HepG2 (cell line): ENCODE data around the gene SLC22A23. TPM values are rescaled to one million over a fixed set of nuclear protein-coding genes. Genes with fewer than 3 reads are reported as not detected.

Source experiments
- CCAR2 ChIP-seq: fragments of 200-400 bp; formaldehyde crosslinking; optimal IDR thresholded peaks from 2 replicates; pipeline ENCODE3; 2018; ENCODE audit warnings: low read depth, mild to moderate bottlenecking, low read length, moderate library complexity
- CHCHD3 ChIP-seq: sonication (generic); formaldehyde crosslinking; IDR thresholded peaks from 2 replicates; pipeline ENCODE4 v1.8.0; 2022; ENCODE audit warnings: mild to moderate bottlenecking, missing genetic modification reagents, moderate library complexity
- IRX3 ChIP-seq: sonication (generic); formaldehyde crosslinking; IDR thresholded peaks from 2 replicates; pipeline ENCODE4 v1.8.1; 2023; ENCODE audit warnings: mild to moderate bottlenecking, low read depth, missing genetic modification reagents, borderline replicate concordance
- NKX3-1 ChIP-seq: sonication (generic); formaldehyde crosslinking; IDR thresholded peaks from 2 replicates; pipeline ENCODE4 v1.5.0; 2020; ENCODE audit warnings: missing genetic modification reagents
- POLR2AphosphoS5 ChIP-seq: IDR thresholded peaks from 2 replicates; pipeline ENCODE4 v1.6.1; 2012; ENCODE audit warnings: low read depth, low read length
- SMYD3 ChIP-seq: sonication (generic); formaldehyde crosslinking; IDR thresholded peaks from 2 replicates; pipeline ENCODE4 v1.8.1; 2023; ENCODE audit warnings: mild to moderate bottlenecking, missing genetic modification reagents
- SOX13 ChIP-seq, 3 experiments: fragments of 450-650 bp in 1 of 3; sonication (generic) in 1 of 3; formaldehyde crosslinking in 1 of 3; IDR thresholded peaks in 2 of 3; conservative IDR thresholded peaks in 1 of 3; 2 replicates each; pipeline versions ENCODE4 v1.5.0 to v1.6.1; 2016 to 2020; ENCODE audit warnings: antibody characterized with exemption in 1 of 3, mild to moderate bottlenecking in 1 of 3, missing compliant biosample characterization in 1 of 3, missing genetic modification reagents in 1 of 3, moderate library complexity in 1 of 3
- TCF7 ChIP-seq: sonication (generic); IDR thresholded peaks from 2 replicates; pipeline ENCODE4 v1.6.1; 2016; ENCODE audit warnings: antibody characterized with exemption, low read depth
- ZNF205 ChIP-seq: IDR thresholded peaks from 2 replicates; pipeline ENCODE4 v1.6.1; 2018; ENCODE audit warnings: missing biosample characterization, missing genetic modification reagents
- ZNF224 ChIP-seq: sonication (generic); formaldehyde crosslinking; IDR thresholded peaks from 2 replicates; pipeline ENCODE4 v1.5.0; 2020; ENCODE audit warnings: mild to moderate bottlenecking, missing genetic modification reagents
- ZNF33B ChIP-seq: sonication (generic); formaldehyde crosslinking; IDR thresholded peaks from 2 replicates; pipeline ENCODE4 v1.5.1; 2020; ENCODE audit warnings: mild to moderate bottlenecking, missing genetic modification reagents
- ZNF530 ChIP-seq: sonication (generic); formaldehyde crosslinking; IDR thresholded peaks from 2 replicates; pipeline ENCODE4 v1.5.0; 2020; ENCODE audit warnings: low read depth, mild to moderate bottlenecking, missing genetic modification reagents
- ZNF547 ChIP-seq: sonication (generic); formaldehyde crosslinking; IDR thresholded peaks from 2 replicates; pipeline ENCODE4 v1.5.1; 2020; ENCODE audit warnings: mild to moderate bottlenecking, missing genetic modification reagents
- ZNF605 ChIP-seq: sonication (generic); formaldehyde crosslinking; IDR thresholded peaks from 2 replicates; pipeline ENCODE4 v1.8.0; 2022; ENCODE audit warnings: mild to moderate bottlenecking, missing genetic modification reagents
- ZNF879 ChIP-seq: sonication (generic); formaldehyde crosslinking; IDR thresholded peaks from 2 replicates; pipeline ENCODE4 v1.8.1; 2023; ENCODE audit warnings: missing genetic modification reagents
- ZSCAN21 ChIP-seq: sonication (generic); formaldehyde crosslinking; IDR thresholded peaks from 2 replicates; pipeline ENCODE4 v1.8.0; 2022; ENCODE audit warnings: mild to moderate bottlenecking, missing genetic modification reagents, moderate library complexity, borderline replicate concordance
- polyA plus RNA-seq, 8 experiments: library from polyadenylated mRNA; depleted of rRNA in 3 of 8; stranded (reverse) in 7 of 8; unstranded in 1 of 8; fragments of >200 nt; fragmentation: Illumina TruSeq in 4 of 8; extraction: Trizol in 4 of 8; gene quantifications; 2 replicates each; pipeline versions ENCODE4 v1.2.1 to v1.2.3, GENCODE V29; 2011 to 2016; ENCODE audit warnings: low read depth in 4 of 8, missing spikeins in 1 of 8, mixed read lengths in 1 of 8; ENCODE audit not compliant: insufficient read depth in 1 of 8
- total RNA-seq, 5 experiments: library from RNA; depleted of rRNA; stranded (reverse); fragments of >200 nt; fragmentation: Illumina TruSeq; extraction: Trizol; gene quantifications; 2 replicates each; pipeline ENCODE4 v1.2.3, GENCODE V29; 2016; ENCODE audit warnings: low read depth in 1 of 5
- TF ChIP-seq, protein P1 (sequence below): sonication (generic); formaldehyde crosslinking; IDR thresholded peaks from 2 replicates; pipeline ENCODE4 v1.4.0; 2020; ENCODE audit warnings: mild to moderate bottlenecking, low read depth, missing genetic modification reagents
- TF ChIP-seq, protein P2 (sequence below): sonication (generic); formaldehyde crosslinking; IDR thresholded peaks from 2 replicates; pipeline ENCODE4 v1.4.0; 2020; ENCODE audit warnings: low read depth, mild to moderate bottlenecking, missing genetic modification reagents
- TF ChIP-seq, protein P3 (sequence below): sonication (generic); formaldehyde crosslinking; conservative IDR thresholded peaks from 2 replicates; pipeline ENCODE4 v1.5.0; 2020; ENCODE audit warnings: missing genetic modification reagents
- TF ChIP-seq, protein P4 (sequence below): sonication (generic); formaldehyde crosslinking; IDR thresholded peaks from 2 replicates; pipeline ENCODE4 v1.8.0; 2022; ENCODE audit warnings: mild to moderate bottlenecking, missing genetic modification reagents, moderate library complexity
- TF ChIP-seq, protein P5 (sequence below): sonication (generic); formaldehyde crosslinking; IDR thresholded peaks from 2 replicates; pipeline ENCODE4 v1.5.1; 2020; ENCODE audit warnings: missing genetic modification reagents, mild to moderate bottlenecking, borderline replicate concordance

The SLC22A23 gene
- total and polyA plus RNA-seq, 2 of the 13 experiments (the other 11 are each of a cell fraction or from before 2014, with no cell fraction given), result 11.8 to 17.5 TPM

DNA sequence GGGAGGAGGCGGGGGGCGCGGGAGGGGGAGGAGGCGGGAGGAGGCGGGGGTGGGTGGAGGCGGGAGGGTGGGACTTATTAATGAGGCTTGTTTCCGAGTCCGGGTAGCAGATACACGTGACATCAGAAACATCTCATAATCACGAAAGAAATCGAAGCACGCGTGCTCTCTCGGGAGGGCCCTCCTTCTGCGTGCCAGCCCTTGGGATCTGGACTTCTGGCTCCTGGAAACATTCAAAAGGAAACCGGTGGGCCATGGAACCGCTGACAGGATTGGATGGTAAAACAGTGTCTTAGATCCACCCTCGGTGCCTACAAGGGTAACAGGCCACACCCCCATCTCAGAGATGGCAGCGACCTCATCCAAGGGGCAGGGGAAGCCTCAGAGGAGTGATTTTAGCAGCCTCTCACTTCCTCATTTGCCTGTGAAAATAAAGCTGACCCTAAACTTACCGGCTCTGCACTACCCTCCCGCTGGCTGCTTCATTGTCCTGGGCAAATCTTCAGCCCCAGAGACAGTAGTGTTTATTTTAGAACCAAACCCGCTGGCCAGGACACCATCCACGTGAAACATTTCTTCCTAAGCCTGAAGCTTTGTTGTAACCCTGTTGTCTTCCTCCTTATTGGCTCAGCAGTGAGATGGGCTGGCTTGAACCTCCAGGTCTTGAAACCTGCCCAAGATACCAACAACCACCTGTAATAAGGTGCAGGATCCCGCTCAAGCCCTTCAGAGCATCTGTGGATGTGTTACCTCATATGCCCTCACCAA lies 100.6 kb downstream of the SLC22A23 start (continued):
- no peak for TF ChIP-seq ZNF33B (CRISPR knock-in tag)
- TF ChIP-seq CCAR2, result no peak
- TF ChIP-seq SOX13 (IDR thresholded peaks at IDR 0.05), result 0 out of 2 replicates have a peak, but pooled peaks have one; percentile 11
- TF ChIP-seq SOX13 (CRISPR knock-in tag; conservative IDR thresholded peaks at IDR 0.05 in 1 of 2, IDR thresholded peaks at IDR 0.05 in 1 of 2), result peak in 1 of 2 experiments; percentile 61; a peak in 1 of 4 replicates
- no peak for TF ChIP-seq ZNF547 (CRISPR knock-in tag)
- 0 out of 2 replicates have a peak, but pooled peaks have one; percentile 44 for TF ChIP-seq ZSCAN21 (CRISPR knock-in tag)
- 0 out of 2 replicates have a peak, but pooled peaks have one; percentile 41 for TF ChIP-seq ZNF879 (CRISPR knock-in tag)
- no peak for TF ChIP-seq NKX3-1
- TF ChIP-seq ZNF224 (CRISPR knock-in tag), result 0 out of 2 replicates have a peak, but pooled peaks have one; percentile 59
- TF ChIP-seq CHCHD3 (CRISPR knock-in tag), result no peak
- no peak for TF ChIP-seq ZNF205 (CRISPR knock-in tag)
- 0 out of 2 replicates have a peak, but pooled peaks have one; percentile 13 for TF ChIP-seq TCF7
- TF ChIP-seq, protein P1, sequence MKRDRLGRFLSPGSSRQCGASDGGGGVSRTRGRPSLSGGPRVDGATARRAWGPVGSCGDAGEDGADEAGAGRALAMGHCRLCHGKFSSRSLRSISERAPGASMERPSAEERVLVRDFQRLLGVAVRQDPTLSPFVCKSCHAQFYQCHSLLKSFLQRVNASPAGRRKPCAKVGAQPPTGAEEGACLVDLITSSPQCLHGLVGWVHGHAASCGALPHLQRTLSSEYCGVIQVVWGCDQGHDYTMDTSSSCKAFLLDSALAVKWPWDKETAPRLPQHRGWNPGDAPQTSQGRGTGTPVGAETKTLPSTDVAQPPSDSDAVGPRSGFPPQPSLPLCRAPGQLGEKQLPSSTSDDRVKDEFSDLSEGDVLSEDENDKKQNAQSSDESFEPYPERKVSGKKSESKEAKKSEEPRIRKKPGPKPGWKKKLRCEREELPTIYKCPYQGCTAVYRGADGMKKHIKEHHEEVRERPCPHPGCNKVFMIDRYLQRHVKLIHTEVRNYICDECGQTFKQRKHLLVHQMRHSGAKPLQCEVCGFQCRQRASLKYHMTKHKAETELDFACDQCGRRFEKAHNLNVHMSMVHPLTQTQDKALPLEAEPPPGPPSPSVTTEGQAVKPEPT (CRISPR knock-in tag), result no peak; the same call in 1 of the 2 replicates
- TF ChIP-seq ZNF605, result no peak
- TF ChIP-seq IRX3 (CRISPR knock-in tag), result no peak
- no peak; the same call in 1 of the 2 replicates for TF ChIP-seq SMYD3 (CRISPR knock-in tag)
- no peak for TF ChIP-seq ZNF530 (CRISPR knock-in tag)
- TF ChIP-seq, protein P2, sequence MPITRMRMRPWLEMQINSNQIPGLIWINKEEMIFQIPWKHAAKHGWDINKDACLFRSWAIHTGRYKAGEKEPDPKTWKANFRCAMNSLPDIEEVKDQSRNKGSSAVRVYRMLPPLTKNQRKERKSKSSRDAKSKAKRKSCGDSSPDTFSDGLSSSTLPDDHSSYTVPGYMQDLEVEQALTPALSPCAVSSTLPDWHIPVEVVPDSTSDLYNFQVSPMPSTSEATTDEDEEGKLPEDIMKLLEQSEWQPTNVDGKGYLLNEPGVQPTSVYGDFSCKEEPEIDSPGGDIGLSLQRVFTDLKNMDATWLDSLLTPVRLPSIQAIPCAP (CRISPR knock-in tag), result no peak
- TF ChIP-seq, protein P3, sequence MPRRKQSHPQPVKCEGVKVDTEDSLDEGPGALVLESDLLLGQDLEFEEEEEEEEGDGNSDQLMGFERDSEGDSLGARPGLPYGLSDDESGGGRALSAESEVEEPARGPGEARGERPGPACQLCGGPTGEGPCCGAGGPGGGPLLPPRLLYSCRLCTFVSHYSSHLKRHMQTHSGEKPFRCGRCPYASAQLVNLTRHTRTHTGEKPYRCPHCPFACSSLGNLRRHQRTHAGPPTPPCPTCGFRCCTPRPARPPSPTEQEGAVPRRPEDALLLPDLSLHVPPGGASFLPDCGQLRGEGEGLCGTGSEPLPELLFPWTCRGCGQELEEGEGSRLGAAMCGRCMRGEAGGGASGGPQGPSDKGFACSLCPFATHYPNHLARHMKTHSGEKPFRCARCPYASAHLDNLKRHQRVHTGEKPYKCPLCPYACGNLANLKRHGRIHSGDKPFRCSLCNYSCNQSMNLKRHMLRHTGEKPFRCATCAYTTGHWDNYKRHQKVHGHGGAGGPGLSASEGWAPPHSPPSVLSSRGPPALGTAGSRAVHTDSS (CRISPR knock-in tag), result no peak
- TF ChIP-seq, protein P4, sequence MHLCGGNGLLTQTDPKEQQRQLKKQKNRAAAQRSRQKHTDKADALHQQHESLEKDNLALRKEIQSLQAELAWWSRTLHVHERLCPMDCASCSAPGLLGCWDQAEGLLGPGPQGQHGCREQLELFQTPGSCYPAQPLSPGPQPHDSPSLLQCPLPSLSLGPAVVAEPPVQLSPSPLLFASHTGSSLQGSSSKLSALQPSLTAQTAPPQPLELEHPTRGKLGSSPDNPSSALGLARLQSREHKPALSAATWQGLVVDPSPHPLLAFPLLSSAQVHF (CRISPR knock-in tag), result no peak
- TF ChIP-seq, protein P5, sequence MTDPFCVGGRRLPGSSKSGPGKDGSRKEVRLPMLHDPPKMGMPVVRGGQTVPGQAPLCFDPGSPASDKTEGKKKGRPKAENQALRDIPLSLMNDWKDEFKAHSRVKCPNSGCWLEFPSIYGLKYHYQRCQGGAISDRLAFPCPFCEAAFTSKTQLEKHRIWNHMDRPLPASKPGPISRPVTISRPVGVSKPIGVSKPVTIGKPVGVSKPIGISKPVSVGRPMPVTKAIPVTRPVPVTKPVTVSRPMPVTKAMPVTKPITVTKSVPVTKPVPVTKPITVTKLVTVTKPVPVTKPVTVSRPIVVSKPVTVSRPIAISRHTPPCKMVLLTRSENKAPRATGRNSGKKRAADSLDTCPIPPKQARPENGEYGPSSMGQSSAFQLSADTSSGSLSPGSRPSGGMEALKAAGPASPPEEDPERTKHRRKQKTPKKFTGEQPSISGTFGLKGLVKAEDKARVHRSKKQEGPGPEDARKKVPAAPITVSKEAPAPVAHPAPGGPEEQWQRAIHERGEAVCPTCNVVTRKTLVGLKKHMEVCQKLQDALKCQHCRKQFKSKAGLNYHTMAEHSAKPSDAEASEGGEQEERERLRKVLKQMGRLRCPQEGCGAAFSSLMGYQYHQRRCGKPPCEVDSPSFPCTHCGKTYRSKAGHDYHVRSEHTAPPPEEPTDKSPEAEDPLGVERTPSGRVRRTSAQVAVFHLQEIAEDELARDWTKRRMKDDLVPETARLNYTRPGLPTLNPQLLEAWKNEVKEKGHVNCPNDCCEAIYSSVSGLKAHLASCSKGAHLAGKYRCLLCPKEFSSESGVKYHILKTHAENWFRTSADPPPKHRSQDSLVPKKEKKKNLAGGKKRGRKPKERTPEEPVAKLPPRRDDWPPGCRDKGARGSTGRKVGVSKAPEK, result no peak
- peak; percentile 17; the same call in 1 of the 2 replicates for TF ChIP-seq POLR2AphosphoS5
